H1 (cell line): ENCODE data around the gene PTPRH. TPM values are rescaled to one million over a fixed set of nuclear protein-coding genes. Genes with fewer than 3 reads are reported as not detected.

Source experiments
- CTCF ChIA-PET: fragments of 300-600 bp; sonication (Branson Sonifier 250); formaldehyde crosslinking; loops from one replicate; lab custom pipeline; 2021; ENCODE audit not compliant: partially characterized antibody; lab: Charles Lee
- POLR2A ChIA-PET: fragments of 300-600 bp; sonication (Branson Sonifier 250); formaldehyde crosslinking; loops from one replicate; lab custom pipeline; 2021; ENCODE audit warnings: inconsistent platforms; ENCODE audit not compliant: partially characterized antibody; lab: Charles Lee
- DNase-seq, 2 experiments: peaks; one replicate each; pipeline versions ENCODE4 v3.0.0 to v3.0.0-alpha.2; 2010 to 2022; ENCODE audit warnings: low spot score in 2 of 2, low read depth in 1 of 2, mixed read lengths in 1 of 2
- FAIRE-seq: peaks from 2 replicates; lab custom pipeline; 2011; peaks lifted over from hg19 to GRCh38; lab: Jason Lieb, UNC
- H2AFZ ChIP-seq: 2 replicates; pipeline ENCODE4 v1.8.1; 2012; ENCODE audit warnings: low read length, inconsistent platforms
- H2AK5ac ChIP-seq: 2 replicates; pipeline ENCODE4 v1.6.1; 2013; ENCODE audit warnings: low read depth, low read length
- H2BK120ac ChIP-seq: replicated peaks from 2 replicates; pipeline ENCODE3; 2013; ENCODE audit warnings: low read depth, low read length, inconsistent platforms
- H2BK12ac ChIP-seq: 2 replicates; pipeline ENCODE4 v1.6.1; 2013; ENCODE audit warnings: low read depth, low read length
- H2BK15ac ChIP-seq: 2 replicates; pipeline ENCODE4 v1.6.1; 2013; ENCODE audit warnings: low read length
- H2BK20ac ChIP-seq: 2 replicates; pipeline ENCODE4 v1.6.1; 2013; ENCODE audit warnings: low read length
- H2BK5ac ChIP-seq: 2 replicates; pipeline ENCODE4 v1.6.1; 2013; ENCODE audit warnings: low read depth, low read length
- H3K14ac ChIP-seq: 2 replicates; pipeline ENCODE4 v1.6.1; 2013; ENCODE audit warnings: inconsistent platforms; ENCODE audit not compliant: insufficient read length
- H3K18ac ChIP-seq: 2 replicates; pipeline ENCODE4 v1.6.1; 2013; ENCODE audit warnings: low read length; ENCODE audit errors: extremely low read depth
- H3K23ac ChIP-seq: 2 replicates; pipeline ENCODE4 v1.6.1; 2013; ENCODE audit warnings: inconsistent platforms; ENCODE audit not compliant: insufficient read length
- H3K23me2 ChIP-seq: 2 replicates; pipeline ENCODE4 v1.6.1; 2013; ENCODE audit warnings: low read depth, low read length
- H3K27ac ChIP-seq: 2 replicates; pipeline ENCODE4 v1.6.1; 2011; ENCODE audit warnings: low read depth, low read length, inconsistent platforms
- H3K27me3 ChIP-seq, 4 experiments: replicated peaks in 1 of 4; 1 replicate in 1 of 4; 2 replicates in 3 of 4; pipeline versions ENCODE4 v1.6.1 to v1.8.1; 2011 to 2013; ENCODE audit warnings: low read length in 3 of 4, mild to moderate bottlenecking in 3 of 4, inconsistent platforms in 2 of 4, mixed read lengths in 2 of 4, moderate library complexity in 1 of 4; ENCODE audit not compliant: control insufficient read depth in 3 of 4, insufficient read depth in 3 of 4; ENCODE audit errors: extremely low read depth in 1 of 4
- H3K36me3 ChIP-seq, 4 experiments: 2 replicates each; pipeline versions ENCODE4 v1.6.1 to v1.8.1; 2011 to 2013; ENCODE audit warnings: mild to moderate bottlenecking in 4 of 4, low read length in 3 of 4, moderate library complexity in 2 of 4, control low read depth in 1 of 4, inconsistent platforms in 1 of 4; ENCODE audit not compliant: insufficient read depth in 4 of 4, control insufficient read depth in 2 of 4
- H3K4ac ChIP-seq: replicated peaks from 2 replicates; pipeline ENCODE3; 2013; ENCODE audit warnings: low read length, low read depth, mixed read lengths, inconsistent platforms; ENCODE audit not compliant: insufficient read length
- H3K4me1 ChIP-seq, 4 experiments: replicated peaks in 1 of 4; 1 replicate in 1 of 4; 2 replicates in 3 of 4; pipeline versions ENCODE4 v1.6.1 to v1.8.1; 2011 to 2013; ENCODE audit warnings: low read length in 3 of 4, inconsistent platforms in 2 of 4, mixed read lengths in 1 of 4; ENCODE audit not compliant: insufficient read depth in 4 of 4, control insufficient read depth in 3 of 4
- H3K4me2 ChIP-seq, 2 experiments: 2 replicates each; pipeline versions ENCODE4 v1.6.1 to v1.8.1; 2011 to 2013; ENCODE audit warnings: low read depth in 2 of 2, low read length in 2 of 2, control low read depth in 1 of 2, inconsistent platforms in 1 of 2, mild to moderate bottlenecking in 1 of 2; ENCODE audit not compliant: insufficient read depth in 1 of 2
- H3K4me3 ChIP-seq, 4 experiments: fragments of 200-600, 300-600 bp in 1 of 4; sonication (generic), shearing (Covaris generic), sonication (Bioruptor Twin) in 1 of 4; 2 replicates each; pipeline versions ENCODE4 v1.5.1 to v1.8.1; 2011 to 2016; ENCODE audit warnings: low read length in 4 of 4, low read depth in 3 of 4, control low read depth in 2 of 4, inconsistent platforms in 2 of 4, mild to moderate bottlenecking in 2 of 4, mixed read lengths in 1 of 4, moderate library complexity in 1 of 4; ENCODE audit not compliant: insufficient read depth in 2 of 4; ENCODE audit errors: extremely low read depth in 1 of 4
- H3K56ac ChIP-seq: replicated peaks from 2 replicates; pipeline ENCODE3; 2013; ENCODE audit warnings: low read depth, mild to moderate bottlenecking, mixed read lengths, low read length, inconsistent platforms; ENCODE audit not compliant: insufficient read length
- H3K79me1 ChIP-seq: 2 replicates; pipeline ENCODE4 v1.6.1; 2013; ENCODE audit warnings: low read depth, low read length, control low read depth
- H3K79me2 ChIP-seq, 2 experiments: 2 replicates each; pipeline versions ENCODE4 v1.6.1 to v1.8.1; 2012 to 2013; ENCODE audit warnings: low read length in 2 of 2, mild to moderate bottlenecking in 2 of 2, inconsistent platforms in 1 of 2; ENCODE audit not compliant: insufficient read depth in 2 of 2, control insufficient read depth in 1 of 2
- H3K9ac ChIP-seq, 4 experiments: replicated peaks in 1 of 4; 1 replicate in 1 of 4; 2 replicates in 3 of 4; pipeline versions ENCODE4 v1.6.1 to v1.8.1; 2011 to 2013; ENCODE audit warnings: low read depth in 3 of 4, low read length in 3 of 4, control low read depth in 2 of 4, mild to moderate bottlenecking in 2 of 4, moderate library complexity in 2 of 4, inconsistent platforms in 1 of 4; ENCODE audit errors: extremely low read depth in 1 of 4
- H3K9me3 ChIP-seq, 2 experiments: 2 replicates each; pipeline versions ENCODE4 v1.6.1 to v1.8.1; 2012 to 2013; ENCODE audit warnings: mild to moderate bottlenecking in 2 of 2, moderate library complexity in 2 of 2, control low read depth in 1 of 2, inconsistent platforms in 1 of 2, low read depth in 1 of 2, low read length in 1 of 2, mixed read lengths in 1 of 2; ENCODE audit not compliant: insufficient read depth in 2 of 2
- H4K20me1 ChIP-seq, 2 experiments: replicated peaks in 1 of 2; 2 replicates each; pipeline versions ENCODE3 to v1.8.1; 2011 to 2013; ENCODE audit warnings: inconsistent platforms in 2 of 2, low read length in 2 of 2, mild to moderate bottlenecking in 1 of 2; ENCODE audit not compliant: insufficient read depth in 2 of 2, control insufficient read depth in 1 of 2
- H4K5ac ChIP-seq: 2 replicates; pipeline ENCODE4 v1.6.1; 2013; ENCODE audit warnings: low read length, low read depth, mixed read lengths, inconsistent platforms; ENCODE audit not compliant: insufficient read length
- H4K8ac ChIP-seq: 2 replicates; pipeline ENCODE4 v1.8.0; 2013; ENCODE audit warnings: mild to moderate bottlenecking, moderate library complexity, low read length, inconsistent platforms; ENCODE audit not compliant: insufficient read depth; ENCODE audit errors: extremely low read depth
- H4K91ac ChIP-seq: replicated peaks from 2 replicates; pipeline ENCODE3; 2013; ENCODE audit warnings: low read length, mixed read lengths, inconsistent platforms; ENCODE audit not compliant: insufficient read length
- ATF3 ChIP-seq: IDR thresholded peaks from 2 replicates; pipeline ENCODE4 v1.6.1; 2011; ENCODE audit warnings: low read depth, mild to moderate bottlenecking, low read length; ENCODE audit not compliant: insufficient read depth
- CBX5 ChIP-seq: fragments of 300-800, 300-1000 bp; sonication (generic); IDR thresholded peaks from 2 replicates; pipeline ENCODE4 v1.7.1; 2016; ENCODE audit warnings: antibody characterized with exemption, low read length, low read depth
- GABPA ChIP-seq: IDR thresholded peaks from 2 replicates; pipeline ENCODE4 v1.6.1; 2011; ENCODE audit warnings: mild to moderate bottlenecking, low read length, moderate library complexity, borderline replicate concordance; ENCODE audit not compliant: insufficient read depth
- KDM1A ChIP-seq: fragments of 200-600, 300-600 bp; sonication (generic); IDR thresholded peaks from 2 replicates; pipeline ENCODE4 v1.7.1; 2016; ENCODE audit warnings: mild to moderate bottlenecking, low read length, borderline replicate concordance
- MAFK ChIP-seq: IDR thresholded peaks from 2 replicates; pipeline ENCODE4 v1.6.1; 2012; ENCODE audit warnings: low read depth, mild to moderate bottlenecking, improper control_type of control experiment, low read length
- POLR2AphosphoS5 ChIP-seq: IDR thresholded peaks from 2 replicates; pipeline ENCODE4 v1.6.1; 2011; ENCODE audit warnings: low read depth, low read length
- WGBS, 2 experiments: shearing (Covaris generic) in 1 of 2; methylation state at CpG; one replicate each; pipeline versions ENCODE4 v1.1.6 to v1.1.7; 2013 to 2015; ENCODE audit warnings: low lambda C conversion rate in 2 of 2, mixed read lengths in 2 of 2, inconsistent platforms in 1 of 2, low coverage in 1 of 2, missing lambda C conversion rate in 1 of 2; ENCODE audit not compliant: insufficient replicate concordance in 2 of 2, insufficient coverage in 1 of 2, insufficient read length in 1 of 2; ENCODE audit errors: extremely low coverage in 1 of 2, missing lambda C conversion rate in 1 of 2; 5-methylcytosine and 5-hydroxymethylcytosine counted together
- polyA plus RNA-seq, 7 experiments: library from polyadenylated mRNA; depleted of rRNA in 3 of 7; stranded (reverse) in 5 of 7; unstranded in 2 of 7; fragments of >200 nt in 5 of 7; fragments of 200-250 nt in 2 of 7; gene quantifications; 1 replicate in 5 of 7; 2 replicates in 1 of 7; 4 replicates in 1 of 7; pipeline versions ENCODE4 v1.2.1 to v1.2.3, GENCODE V29; 2011 to 2013; ENCODE audit warnings: missing spikeins in 2 of 7, mixed read lengths in 2 of 7
- total RNA-seq: library from RNA; stranded (reverse); fragmentation: NEBNext Ultra II Directional; extraction: Animal tissue kit (Norgen Biotek cat#: 25700); gene quantifications from 2 replicates; pipeline ENCODE4 v1.2.1, GENCODE V29; 2021

The PTPRH gene
- total and polyA plus RNA-seq, 2 of the 8 experiments (the other 6 are each of a cell fraction or from before 2014, with no cell fraction given), result 0.30 to 0.39 TPM

DNA sequence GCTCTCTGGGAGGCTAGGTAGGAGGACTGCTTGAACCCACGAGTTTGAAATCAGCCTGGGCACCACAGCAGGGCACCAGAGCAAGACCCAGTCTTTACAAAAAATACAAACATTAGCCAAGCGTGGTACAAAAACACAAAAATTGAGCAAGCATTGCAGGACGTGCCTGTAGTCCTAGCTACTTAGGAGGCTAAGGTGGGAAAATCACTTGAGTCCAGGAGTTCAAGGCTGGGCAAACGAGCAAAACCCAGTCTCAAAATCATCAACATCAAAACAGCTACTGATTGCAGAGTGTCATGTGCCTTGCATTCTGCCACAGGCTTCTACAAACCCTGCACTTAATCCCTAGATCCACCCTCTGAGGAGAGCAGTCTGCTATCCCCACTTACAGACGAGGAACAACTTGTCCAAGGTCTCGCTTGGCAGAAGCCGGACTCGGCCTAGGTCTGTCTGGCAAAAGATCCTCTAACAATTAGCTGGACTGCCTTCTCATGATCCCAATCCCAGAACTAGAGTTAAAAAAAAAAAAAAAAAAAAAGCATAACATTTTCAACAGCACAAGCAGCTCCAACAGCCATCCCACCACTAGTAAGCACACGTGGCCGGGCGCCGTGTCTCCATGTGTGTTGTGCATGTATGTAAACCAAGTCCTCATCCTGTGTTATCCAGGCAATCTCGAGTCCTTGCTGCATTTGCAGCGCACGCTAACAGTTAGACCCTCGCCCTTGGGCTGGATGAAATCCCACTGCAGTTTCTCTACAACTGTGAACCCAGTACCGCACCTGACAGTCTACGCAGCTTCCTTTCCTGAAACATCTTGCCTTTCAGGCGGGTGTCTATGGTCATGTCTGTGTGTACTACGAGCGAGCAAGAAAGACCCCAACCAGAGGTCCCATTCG lies 47.5 kb upstream of the PTPRH start:
- no peak for FAIRE-seq
- H2BK20ac ChIP-seq, result no peak overlapping the region
- peak overlapping the region; percentile 23; the same call in 1 of the 2 replicates for H4K8ac ChIP-seq
- H3K56ac ChIP-seq, result no peak overlapping the region
- H3K14ac ChIP-seq, result no peak overlapping the region
- H4K5ac ChIP-seq, result no peak overlapping the region
- no peaks in the 10 kb centered on the region for H3K9me3 ChIP-seq
- H2BK15ac ChIP-seq, result no peak overlapping the region
- H3K4ac ChIP-seq, result no peak overlapping the region
- POLR2A ChIA-PET, result interaction anchor here (1.0 to 5.0 kb wide), 8 partner anchors 13 to 150 kb away, joined by 3 to 23 read pairs (median 3); partner anchors contain the start of genes HSPBP1 and UBE2S
- peaks cover 31 to 37% of the 10 kb centered on the region in 2 experiments for H4K20me1 ChIP-seq
- 86% methylated on average over 22 of the region's 22 CpGs; no CpG with 5 or more reads in 1 of the 2 experiments for WGBS, 2 experiments
- no peak overlapping the region for H3K18ac ChIP-seq
- TF ChIP-seq ATF3 (no peak), MAFK (no peak), KDM1A (no peak), POLR2AphosphoS5 (no peak), GABPA (no peak), CBX5 (no peak)
- TF ChIP-seq, all 59 proteins: peak for 0
- H2BK5ac ChIP-seq, result no peak overlapping the region
- peaks cover 13% of the 10 kb centered on the region; the same call in 1 of the 2 replicates for H3K23me2 ChIP-seq
- CTCF ChIA-PET, result interaction anchor here (1.1 to 4.7 kb wide), 6 partner anchors 9 to 162 kb away, joined by 3 to 32 read pairs (median 4); no protein-coding TSS in a partner anchor
- H3K36me3 ChIP-seq, result no peaks in the 10 kb centered on the region
- H4K91ac ChIP-seq, result no peak overlapping the region
- H3K23ac ChIP-seq, result no peak overlapping the region
- no peak for DNase-seq
- H3K27ac ChIP-seq, result no peak overlapping the region
- no peaks in the 10 kb centered on the region for H3K27me3 ChIP-seq
- H2AFZ ChIP-seq, result no peak overlapping the region
- no peak overlapping the region for H2BK120ac ChIP-seq
- peaks cover 12 to 67% of the 10 kb centered on the region in 2 experiments for H3K79me2 ChIP-seq
- H3K9ac ChIP-seq, result no peak overlapping the region
- H2BK12ac ChIP-seq, result no peak overlapping the region
- H2AK5ac ChIP-seq, result no peak overlapping the region
- H3K4me3 ChIP-seq, result peak overlapping the region in 3 of 4 experiments; percentile 79 to 84 (median 81); a peak in 4 of 8 replicates
- H3K4me1 ChIP-seq, result peaks cover 4 to 25% (median 16%) of the 10 kb centered on the region in 4 experiments; a peak in 6 of 7 replicates
- H3K79me1 ChIP-seq, result peaks cover 22% of the 10 kb centered on the region
- peak overlapping the region; percentile 78 to 84; a peak in 3 of 4 replicates for H3K4me2 ChIP-seq
